Lung (tissue), 12 donors: ENCODE results near the gene BDKRB1. TPM values are rescaled to one million over a fixed set of nuclear protein-coding genes. Genes with fewer than 3 reads are reported as not detected.

ENCODE experiments used
- ATAC-seq: fragments of 200-7000 bp; cut with Tn5 transposase; one replicate; pipeline ENCODE4 v1.9.1; 2020; ENCODE audit warnings: moderate number of reproducible peaks; ENCODE audit not compliant: insufficient read depth, low FRiP score
- DNase-seq, 3 donors: peaks; one replicate each; pipeline ENCODE4 v3.0.0-alpha.2; 2013 to 2017
- H3K27ac ChIP-seq, 2 donors: one replicate each; pipeline ENCODE4 v1.5.1; 2013; ENCODE audit warnings: mild to moderate bottlenecking in 2 of 2, moderate library complexity in 2 of 2, control low read depth in 1 of 2, inconsistent platforms in 1 of 2, low read depth in 1 of 2, low read length in 1 of 2
- H3K27me3 ChIP-seq, 3 donors: one replicate each; pipeline ENCODE4 v1.5.1; 2013; ENCODE audit warnings: low read length in 2 of 3; ENCODE audit not compliant: control insufficient read depth in 3 of 3, insufficient read depth in 3 of 3
- H3K36me3 ChIP-seq, 4 donors: one replicate each; pipeline ENCODE4 v1.5.1; 2013; ENCODE audit warnings: low read length in 4 of 4, mild to moderate bottlenecking in 1 of 4, moderate library complexity in 1 of 4; ENCODE audit not compliant: control insufficient read depth in 4 of 4, insufficient read depth in 4 of 4
- H3K4me1 ChIP-seq, 5 donors: one replicate each; pipeline ENCODE4 v1.5.1; 2013; ENCODE audit warnings: low read length in 5 of 5, mild to moderate bottlenecking in 2 of 5, moderate library complexity in 1 of 5; ENCODE audit not compliant: control insufficient read depth in 5 of 5, insufficient read depth in 5 of 5
- H3K4me3 ChIP-seq: one replicate; pipeline ENCODE4 v1.5.1; 2013; ENCODE audit warnings: mild to moderate bottlenecking, control low read depth, moderate library complexity
- H3K9ac ChIP-seq, 2 donors: one replicate each; pipeline ENCODE4 v1.5.1; 2013; ENCODE audit warnings: low read length in 2 of 2, control low read depth in 1 of 2; ENCODE audit not compliant: insufficient read depth in 1 of 2
- H3K9me3 ChIP-seq, 4 donors: one replicate each; pipeline ENCODE4 v1.5.1; 2013; ENCODE audit warnings: low read length in 3 of 4, mild to moderate bottlenecking in 1 of 4, moderate library complexity in 1 of 4; ENCODE audit not compliant: control insufficient read depth in 4 of 4, insufficient read depth in 3 of 4
- CTCF ChIP-seq: IDR thresholded peaks from 2 replicates; pipeline ENCODE4 v1.5.1; 2012; ENCODE audit warnings: mild to moderate bottlenecking; ENCODE audit errors: control extremely low read depth, extremely low read depth
- WGBS, 2 donors: extraction: QIAGEN DNeasy Blood & Tissue Kit; methylation state at CpG; one replicate each; pipeline ENCODE4 v1.1.7; 2013; 5-methylcytosine and 5-hydroxymethylcytosine counted together
- polyA plus RNA-seq, 2 donors: library from polyadenylated mRNA; stranded (reverse); fragments of 200-250 nt; gene quantifications; one replicate each; pipeline ENCODE4 v1.2.1, GENCODE V29; 2013
- total RNA-seq, 2 donors: library from RNA; depleted of rRNA in 1 of 2; stranded (reverse); fragments of >200 nt in 1 of 2; gene quantifications; one replicate each; pipeline ENCODE4 v1.2.1, GENCODE V29; 2014 to 2021
- donor health status: control.
- donor health status: control.
- donor health status: Bipolar disorder and iron deficiency.
- donor health status: healthy.
- donor health status: DM: yes; HTN: yes; CAD: no.

BDKRB1 gene
- total and polyA plus RNA-seq, 4 donors: 0.18 to 5.4 (median 0.42) TPM

- Histone ChIP-seq H3K27me3 (no peaks in the 10 kb centered on the region), H3K27ac (no peak overlapping the region), H3K36me3 (peaks cover 8 to 21% (median 15%) of the 10 kb centered on the region in 4 donors), H3K9ac (no peak overlapping the region), H3K9me3 (no peaks in the 10 kb centered on the region), H3K4me3 (no peak overlapping the region), H3K4me1 (no peaks in the 10 kb centered on the region)
- no peak for ATAC-seq
- TF ChIP-seq CTCF: no peak
- WGBS, 2 donors: 93 to 94% methylated on average over 7 of the region's 7 CpGs
- no peak for DNase-seq
These were observed 38.2 kb downstream of the BDKRB1 start for GRCh38 chr14:96294246-96294645.

- Histone ChIP-seq H3K9me3 (no peaks in the 10 kb centered on the region), H3K4me3 (no peak overlapping the region), H3K4me1 (no peaks in the 10 kb centered on the region), H3K36me3 (peaks cover 4 to 15% (median 10%) of the 10 kb centered on the region in 4 donors), H3K27me3 (no peaks in the 10 kb centered on the region), H3K27ac (no peak overlapping the region), H3K9ac (no peak overlapping the region)
- TF ChIP-seq CTCF: no peak
- ATAC-seq (no peak), DNase-seq (peak in 2 of 3 donors; percentile 24 to 31)
- WGBS, 2 donors: 96 to 97% methylated on average over 2 of the region's 2 CpGs
These were observed 41.0 kb downstream of the BDKRB1 start for GRCh38 chr14:96297000-96297399.

- Histone ChIP-seq H3K4me1 (no peaks in the 10 kb centered on the region), H3K27me3 (no peaks in the 10 kb centered on the region), H3K36me3 (peaks cover 4 to 17% (median 11%) of the 10 kb centered on the region in 4 donors), H3K27ac (no peak overlapping the region), H3K9me3 (no peaks in the 10 kb centered on the region), H3K9ac (no peak overlapping the region), H3K4me3 (no peak overlapping the region)
- DNase-seq (no peak), ATAC-seq (no peak)
- WGBS, 2 donors: 93 to 95% methylated on average over 4 of the region's 4 CpGs
- no peak for TF ChIP-seq CTCF
These were observed 42.0 kb downstream of the BDKRB1 start for GRCh38 chr14:96297997-96298515.

GRCh38 chr14:96299441-96299840, 43.4 kb downstream of the BDKRB1 start:
- no peak for ATAC-seq
- Histone ChIP-seq H3K27ac (no peak overlapping the region), H3K36me3 (peaks cover 4 to 24% (median 13%) of the 10 kb centered on the region in 4 donors), H3K27me3 (no peaks in the 10 kb centered on the region), H3K4me3 (no peak overlapping the region), H3K9me3 (no peaks in the 10 kb centered on the region), H3K9ac (no peak overlapping the region), H3K4me1 (no peaks in the 10 kb centered on the region)
- no peak for TF ChIP-seq CTCF
- peak in 1 of 3 donors; percentile 39 for DNase-seq
- WGBS, 2 donors: 68 to 86% methylated on average over 3 of the region's 3 CpGs
